ENCODE measurements around the gene MGAT5. TPM values are rescaled to one million over a fixed set of nuclear protein-coding genes. Genes with fewer than 3 reads are reported as not detected.

The MGAT5 gene
- total RNA-seq, 2 experiments from 2014 or later, result 48.5 to 54.3 TPM

GRCh38 chr2:134341476-134341875, 87.6 kb downstream of the MGAT5 start:
- Mint-ChIP-seq H3K9me3 (ENCODE audit: insufficient read depth) (no peaks in the 10 kb centered on the region), H3K4me1 (ENCODE audit: low read depth) (no peaks in the 10 kb centered on the region), H3K4me3 (no peak overlapping the region), H3K27ac (no peak overlapping the region), H3K36me3 (ENCODE audit: low read depth) (peaks cover 60% of the 10 kb centered on the region), H3K27me3 (ENCODE audit: low read depth) (no peaks in the 10 kb centered on the region)
- POLR2A ChIA-PET, result no interaction called here
- CTCF ChIA-PET, result interaction anchor here (0.8 to 1.3 kb wide), 3 partner anchors 23 to 107 kb away, joined by 3 to 4 read pairs (median 3); no protein-coding TSS in a partner anchor
- DNase-seq (no peak), ATAC-seq (no peak)

DNA sequence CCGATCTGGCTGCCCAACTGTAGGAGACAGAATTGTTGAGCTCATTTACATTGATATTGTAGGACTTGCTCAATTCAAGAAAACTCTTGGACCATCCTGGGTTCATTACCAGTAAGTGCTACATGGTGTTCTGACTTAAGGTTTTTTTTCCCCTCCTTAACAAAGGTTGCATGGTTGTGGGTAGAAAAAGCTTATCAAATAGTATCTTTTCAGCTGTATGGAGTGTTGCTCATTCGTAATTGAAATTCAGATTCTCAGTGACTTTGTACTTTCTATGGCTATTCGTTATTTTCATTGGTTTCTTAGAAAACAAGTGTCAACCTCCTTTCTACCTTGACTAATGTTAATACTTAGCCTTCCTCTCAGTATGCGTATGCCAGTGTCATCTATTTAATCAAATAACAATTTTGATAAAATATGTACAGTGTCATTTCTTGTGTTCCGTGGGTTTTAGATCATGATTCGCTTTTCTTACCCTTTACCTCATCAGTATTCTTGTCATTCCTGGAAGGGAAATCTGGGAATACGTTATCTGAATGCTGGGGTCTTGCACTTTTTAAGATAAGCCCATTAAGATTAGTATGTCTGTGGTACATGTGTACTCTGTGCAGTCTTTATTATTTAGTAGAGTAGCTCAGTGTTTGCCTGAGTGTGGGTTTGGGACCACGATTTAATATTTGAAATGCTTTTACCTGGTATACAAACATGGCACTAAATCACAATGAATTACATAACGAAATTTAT, 91.3 kb downstream of the MGAT5 start:
- CTCF ChIA-PET, result no interaction called here
- Mint-ChIP-seq H3K27me3 (ENCODE audit: low read depth) (no peaks in the 10 kb centered on the region), H3K4me3 (no peak overlapping the region), H3K27ac (no peak overlapping the region), H3K4me1 (ENCODE audit: low read depth) (peaks cover 7% of the 10 kb centered on the region), H3K9me3 (ENCODE audit: insufficient read depth) (no peaks in the 10 kb centered on the region), H3K36me3 (ENCODE audit: low read depth) (peaks cover 47% of the 10 kb centered on the region)
- ATAC-seq, result no peak
- DNase-seq, result no peak
- POLR2A ChIA-PET, result no interaction called here

DNA sequence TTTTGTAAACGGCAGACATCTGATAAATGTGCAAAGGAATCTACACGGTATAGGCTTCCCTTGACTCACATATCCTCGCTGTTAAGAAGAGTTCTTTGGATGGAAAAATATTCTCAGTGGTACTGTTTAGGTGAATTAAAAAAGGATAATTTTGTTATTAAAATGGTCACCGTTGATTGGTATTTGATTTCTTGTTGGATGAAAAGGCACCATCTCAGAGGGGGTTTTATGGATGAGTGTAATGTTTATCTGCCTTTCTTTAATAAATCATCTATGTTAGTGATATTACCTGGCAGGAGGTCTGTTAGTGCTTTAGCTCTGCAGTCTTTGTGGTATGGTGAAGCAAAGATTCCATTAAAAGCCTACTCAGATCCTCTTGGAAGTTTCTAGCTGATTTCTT, 92.3 kb downstream of the MGAT5 start:
- Mint-ChIP-seq H3K36me3 (ENCODE audit: low read depth) (peaks cover 51% of the 10 kb centered on the region), H3K27ac (no peak overlapping the region), H3K4me1 (ENCODE audit: low read depth) (peaks cover 7% of the 10 kb centered on the region), H3K4me3 (no peak overlapping the region), H3K27me3 (ENCODE audit: low read depth) (no peaks in the 10 kb centered on the region), H3K9me3 (ENCODE audit: insufficient read depth) (no peaks in the 10 kb centered on the region)
- ChIA-PET POLR2A (no interaction called here), CTCF (no interaction called here)
- ATAC-seq, result no peak
- DNase-seq, result no peak

GRCh38 chr2:134347756-134348155, 93.9 kb downstream of the MGAT5 start:
- POLR2A ChIA-PET, result no interaction called here

DNA sequence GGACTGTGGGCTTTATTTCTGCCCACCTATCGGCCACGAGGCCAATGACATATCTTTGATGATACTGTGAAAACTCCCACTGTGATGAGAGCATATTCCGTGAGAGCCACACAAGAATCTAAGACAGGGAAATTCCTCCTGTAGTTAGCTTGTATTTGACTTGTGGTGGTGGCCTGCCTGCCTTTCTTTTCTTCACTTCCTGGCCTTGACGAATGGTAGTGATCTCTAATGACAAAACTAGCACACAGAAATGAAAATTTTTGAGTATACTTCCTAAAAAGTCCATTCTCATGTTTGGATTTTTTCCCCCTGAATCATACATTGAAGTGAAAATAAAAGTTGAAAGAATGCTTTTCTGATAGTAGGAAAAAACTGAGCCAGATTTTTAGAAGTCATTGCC, 94.4 kb downstream of the MGAT5 start:
- peak overlapping the region; percentile 8 for H3K27ac Mint-ChIP-seq
- H3K4me1 Mint-ChIP-seq (ENCODE audit: low read depth), result peaks cover 7% of the 10 kb centered on the region
- no peaks in the 10 kb centered on the region for H3K27me3 Mint-ChIP-seq (ENCODE audit: low read depth)
- DNase-seq (no peak), ATAC-seq (no peak)
- peaks cover 48% of the 10 kb centered on the region for H3K36me3 Mint-ChIP-seq (ENCODE audit: low read depth)
- H3K4me3 Mint-ChIP-seq, result no peak overlapping the region
- no peaks in the 10 kb centered on the region for H3K9me3 Mint-ChIP-seq (ENCODE audit: insufficient read depth)
- POLR2A ChIA-PET, result no interaction called here
- CTCF ChIA-PET, result interaction anchor here (1.0 to 2.2 kb wide), 3 partner anchors 26 to 65 kb away, joined by 3 to 7 read pairs (median 4); no protein-coding TSS in a partner anchor

More at GRCh38 chr2:134347756-134348155, 93.9 kb downstream of the MGAT5 start:
- Mint-ChIP-seq H3K27me3 (ENCODE audit: low read depth) (no peaks in the 10 kb centered on the region), H3K4me3 (no peak overlapping the region), H3K9me3 (ENCODE audit: insufficient read depth) (no peaks in the 10 kb centered on the region), H3K27ac (no peak overlapping the region), H3K36me3 (ENCODE audit: low read depth) (peaks cover 51% of the 10 kb centered on the region), H3K4me1 (ENCODE audit: low read depth) (peaks cover 7% of the 10 kb centered on the region)
- CTCF ChIA-PET, result interaction anchor here (1.0 to 2.2 kb wide), 4 partner anchors 26 to 65 kb away, joined by 3 to 7 read pairs (median 4); no protein-coding TSS in a partner anchor
- DNase-seq (no peak), ATAC-seq (no peak)

DNA sequence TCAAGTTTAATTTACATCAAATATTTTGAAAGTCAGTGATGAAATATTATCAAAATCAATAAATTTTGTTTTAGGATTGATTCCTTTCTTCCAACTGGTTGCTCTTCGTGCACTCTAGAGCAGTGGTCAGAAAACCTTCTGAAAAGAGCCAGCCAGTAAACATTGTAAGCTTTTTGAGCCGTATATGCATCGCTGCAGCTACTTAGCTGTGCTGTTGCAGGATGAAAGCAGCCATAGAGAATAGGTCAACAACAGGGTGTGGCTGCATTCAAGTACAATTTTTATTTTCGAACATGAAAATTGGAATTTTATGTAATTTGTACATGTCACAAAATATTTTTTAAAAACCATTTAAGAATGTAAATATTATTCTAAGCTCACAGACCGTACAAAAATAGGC, 94.9 kb downstream of the MGAT5 start:
- Mint-ChIP-seq H3K27ac (no peak overlapping the region), H3K36me3 (ENCODE audit: low read depth) (peaks cover 46% of the 10 kb centered on the region), H3K27me3 (ENCODE audit: low read depth) (no peaks in the 10 kb centered on the region), H3K9me3 (ENCODE audit: insufficient read depth) (no peaks in the 10 kb centered on the region), H3K4me1 (ENCODE audit: low read depth) (peaks cover 7% of the 10 kb centered on the region), H3K4me3 (no peak overlapping the region)
- POLR2A ChIA-PET, result no interaction called here
- ATAC-seq (no peak), DNase-seq (no peak)
- CTCF ChIA-PET, result interaction anchor here (1.0 to 2.2 kb wide), 4 partner anchors 12 to 230 kb away, joined by 3 to 7 read pairs (median 4); no protein-coding TSS in a partner anchor

DNA sequence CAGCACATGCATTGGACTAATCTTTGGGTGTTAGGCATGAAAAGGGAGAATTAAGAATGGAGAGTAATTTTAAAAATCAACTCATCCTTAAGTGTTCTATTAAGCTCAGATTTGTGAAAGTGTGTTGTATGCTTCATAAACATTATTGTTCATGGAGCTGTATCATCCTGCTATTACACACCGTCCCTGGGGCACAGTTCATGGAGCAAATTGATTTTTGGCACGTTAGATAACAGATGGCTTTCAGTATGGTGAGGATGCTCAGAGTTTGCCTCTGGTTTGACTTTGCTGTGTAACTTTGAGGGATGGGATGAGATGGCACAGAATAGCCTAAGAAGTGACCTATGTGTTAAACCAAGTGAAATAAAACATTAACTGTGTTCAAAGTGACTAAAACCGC, 97.1 kb downstream of the MGAT5 start:
- ChIA-PET POLR2A (no interaction called here), CTCF (no interaction called here)
- peaks cover 30% of the 10 kb centered on the region for H3K36me3 Mint-ChIP-seq (ENCODE audit: low read depth)
- H3K27ac Mint-ChIP-seq, result no peak overlapping the region
- H3K4me3 Mint-ChIP-seq, result no peak overlapping the region
- DNase-seq, result no peak
- no peaks in the 10 kb centered on the region for H3K9me3 Mint-ChIP-seq (ENCODE audit: insufficient read depth)
- H3K4me1 Mint-ChIP-seq (ENCODE audit: low read depth), result peaks cover 7% of the 10 kb centered on the region
- no peak for ATAC-seq
- H3K27me3 Mint-ChIP-seq (ENCODE audit: low read depth), result no peaks in the 10 kb centered on the region

- POLR2A ChIA-PET, result no interaction called here
- no peak for DNase-seq
- no peak for ATAC-seq
- Mint-ChIP-seq H3K36me3 (ENCODE audit: low read depth) (peaks cover 28% of the 10 kb centered on the region), H3K4me1 (ENCODE audit: low read depth) (peaks cover 5% of the 10 kb centered on the region), H3K27me3 (ENCODE audit: low read depth) (no peaks in the 10 kb centered on the region), H3K9me3 (ENCODE audit: insufficient read depth) (no peaks in the 10 kb centered on the region), H3K4me3 (no peak overlapping the region), H3K27ac (no peak overlapping the region)
- CTCF ChIA-PET, result no interaction called here
Measured at GRCh38 chr2:134351899-134352298, 98.0 kb downstream of the MGAT5 start.

- no peak overlapping the region for H3K27ac Mint-ChIP-seq
- no peak for DNase-seq
- no peaks in the 10 kb centered on the region for H3K27me3 Mint-ChIP-seq (ENCODE audit: low read depth)
- POLR2A ChIA-PET, result no interaction called here
- ATAC-seq, result no peak
- peaks cover 31% of the 10 kb centered on the region for H3K36me3 Mint-ChIP-seq (ENCODE audit: low read depth)
- H3K4me3 Mint-ChIP-seq, result no peak overlapping the region
- peaks cover 5% of the 10 kb centered on the region for H3K4me1 Mint-ChIP-seq (ENCODE audit: low read depth)
- CTCF ChIA-PET, result no interaction called here
- H3K9me3 Mint-ChIP-seq (ENCODE audit: insufficient read depth), result no peaks in the 10 kb centered on the region
Measured at GRCh38 chr2:134352844-134353243, 99.0 kb downstream of the MGAT5 start.

DNA sequence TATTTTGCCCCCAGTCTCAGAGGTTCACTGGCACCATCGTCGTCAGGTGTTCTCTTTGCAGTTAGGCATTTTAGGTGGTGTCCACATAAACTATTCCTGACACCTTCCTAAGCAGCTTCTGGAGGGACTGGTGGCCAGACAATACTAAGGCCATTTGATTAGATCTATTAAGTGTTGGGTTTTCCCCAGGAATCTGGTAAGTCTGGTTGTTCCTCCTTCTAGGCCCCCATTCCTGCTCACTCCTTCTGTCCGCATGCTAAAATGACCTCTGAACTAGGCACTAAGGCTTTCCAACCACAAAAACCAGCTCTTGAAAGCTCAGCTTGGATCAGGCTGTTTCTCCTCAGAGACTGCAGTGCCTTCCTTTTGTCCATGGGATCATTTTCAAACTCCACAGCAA, 100.7 kb downstream of the MGAT5 start:
- Mint-ChIP-seq H3K4me1 (ENCODE audit: low read depth) (no peaks in the 10 kb centered on the region), H3K27ac (no peak overlapping the region), H3K27me3 (ENCODE audit: low read depth) (no peaks in the 10 kb centered on the region), H3K9me3 (ENCODE audit: insufficient read depth) (no peaks in the 10 kb centered on the region), H3K4me3 (no peak overlapping the region), H3K36me3 (ENCODE audit: low read depth) (peaks cover 26% of the 10 kb centered on the region)
- POLR2A ChIA-PET, result no interaction called here
- CTCF ChIA-PET, result no interaction called here
- ATAC-seq (no peak), DNase-seq (no peak)

DNA sequence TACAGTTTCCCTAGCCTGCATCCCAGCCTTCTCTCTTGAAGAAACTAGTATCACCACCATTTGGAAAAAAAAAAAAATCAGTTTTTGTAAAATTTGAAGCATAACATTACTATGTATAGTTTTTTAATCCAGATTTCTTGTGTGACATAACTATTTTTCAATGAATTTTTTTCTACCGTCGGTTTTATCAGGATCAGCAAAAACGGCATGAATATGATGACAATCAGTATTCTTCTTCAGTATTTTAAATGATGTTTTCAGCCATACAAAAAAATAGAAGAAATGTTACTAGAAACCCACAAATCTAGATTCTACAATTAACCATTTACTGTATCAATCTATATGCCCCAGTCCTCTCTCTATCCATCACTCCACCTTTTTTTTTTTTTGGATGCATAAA, 103.9 kb downstream of the MGAT5 start:
- ChIA-PET POLR2A (no interaction called here), CTCF (no interaction called here)
- H3K27me3 Mint-ChIP-seq (ENCODE audit: low read depth), result no peaks in the 10 kb centered on the region
- H3K4me3 Mint-ChIP-seq, result no peak overlapping the region
- peaks cover 8% of the 10 kb centered on the region for H3K4me1 Mint-ChIP-seq (ENCODE audit: low read depth)
- ATAC-seq, result no peak
- H3K36me3 Mint-ChIP-seq (ENCODE audit: low read depth), result peaks cover 23% of the 10 kb centered on the region
- DNase-seq, result no peak
- no peak overlapping the region for H3K27ac Mint-ChIP-seq
- H3K9me3 Mint-ChIP-seq (ENCODE audit: insufficient read depth), result no peaks in the 10 kb centered on the region

- ChIA-PET POLR2A (no interaction called here), CTCF (interaction anchor here (1.1 to 1.2 kb wide), 2 partner anchors 52 to 241 kb away, joined by 3 to 4 read pairs; no protein-coding TSS in a partner anchor)
- Mint-ChIP-seq H3K27ac (no peak overlapping the region), H3K4me1 (ENCODE audit: low read depth) (peaks cover 8% of the 10 kb centered on the region), H3K4me3 (no peak overlapping the region), H3K9me3 (ENCODE audit: insufficient read depth) (no peaks in the 10 kb centered on the region), H3K36me3 (ENCODE audit: low read depth) (peaks cover 32% of the 10 kb centered on the region), H3K27me3 (ENCODE audit: low read depth) (no peaks in the 10 kb centered on the region)
- DNase-seq, result no peak
- ATAC-seq, result no peak
Measured at GRCh38 chr2:134359367-134360081, 105.7 kb downstream of the MGAT5 start.

Measured in activated CD8-positive, alpha-beta T cell treated with anti-CD3 and anti-CD28 coated beads, Interleukin-2, amount 10 ng/mL, durations not matched to agents 7 days and 5 days (primary cell).